ENCODE results near the gene ABCC1. TPM values are rescaled to one million over a fixed set of nuclear protein-coding genes. Genes with fewer than 3 reads are reported as not detected.

ABCC1 gene
- polyA plus RNA-seq, 1 of the 3 experiments (the other 2 are of a cell fraction): 23.7 TPM

GRCh38 chr16:16057102-16057501 is 107.7 kb downstream of the ABCC1 start:
- ChIA-PET POLR2A (no interaction called here), CTCF (no interaction called here)
- Histone ChIP-seq H3K4me2 (no peak overlapping the region), H3K36me3 (replicated peaks in 1 of 2; ENCODE audit: control insufficient read depth in 1 of 2, insufficient read depth in 2 of 2, low read length in 1 of 2) (peaks cover 7 to 43% of the 10 kb centered on the region in 2 experiments), H2AFZ (ENCODE audit: low read depth) (no peak overlapping the region), H3K9me2 (no peaks in the 10 kb centered on the region), H3K9ac (no peak overlapping the region), H3K79me2 (ENCODE audit: insufficient read depth) (no peaks in the 10 kb centered on the region), H3K27ac (ENCODE audit: low read depth in 2 of 2, low read length in 1 of 2) (no peak overlapping the region), H3F3A (replicated peaks; ENCODE audit: insufficient read depth) (no peaks in the 10 kb centered on the region), H3K4me3 (ENCODE audit: low read depth in 2 of 2, low read length in 1 of 2) (no peak overlapping the region), H3K9me3 (no peaks in the 10 kb centered on the region), H4K20me1 (ENCODE audit: insufficient read depth) (no peaks in the 10 kb centered on the region), H3K27me3 (ENCODE audit: insufficient read depth) (no peaks in the 10 kb centered on the region), H3K4me1 (ENCODE audit: control insufficient read depth in 1 of 2, insufficient read depth in 2 of 2, low read depth in 1 of 2, low read length in 1 of 2) (no peaks in the 10 kb centered on the region)
- TF ChIP-seq FOXM1 (IDR thresholded peaks at IDR 0.05; ENCODE audit: low read depth): no peak
- 95% methylated on average over 6 of the region's 6 CpGs for WGBS (ENCODE audit: low lambda C conversion rate)
- DNase-seq: no peak

- CTCF ChIA-PET: interaction anchor here (0.8 kb wide), 2 partner anchors 13 to 238 kb away, joined by 3 read pairs; no protein-coding TSS in a partner anchor
Observed at GRCh38 chr16:16059160-16059559, 109.7 kb downstream of the ABCC1 start.

GRCh38 chr16:16059895-16060590 is 110.6 kb downstream of the ABCC1 start:
- ChIA-PET POLR2A (no interaction called here), CTCF (interaction anchor here (0.8 to 1.1 kb wide), 2 partner anchors 12 to 185 kb away, joined by 3 to 4 read pairs; no protein-coding TSS in a partner anchor)
- Histone ChIP-seq H3K4me2 (no peak overlapping the region), H3K4me3 (ENCODE audit: low read depth in 2 of 2, low read length in 1 of 2) (no peak overlapping the region), H3K4me1 (ENCODE audit: control insufficient read depth in 1 of 2, insufficient read depth in 2 of 2, low read depth in 1 of 2, low read length in 1 of 2) (no peaks in the 10 kb centered on the region), H3K79me2 (ENCODE audit: insufficient read depth) (no peaks in the 10 kb centered on the region), H3K9me3 (no peaks in the 10 kb centered on the region), H3K9ac (no peak overlapping the region), H4K20me1 (ENCODE audit: insufficient read depth) (no peaks in the 10 kb centered on the region), H2AFZ (ENCODE audit: low read depth) (no peak overlapping the region), H3K27me3 (ENCODE audit: insufficient read depth) (no peaks in the 10 kb centered on the region), H3K9me2 (no peaks in the 10 kb centered on the region), H3K36me3 (replicated peaks in 1 of 2; ENCODE audit: control insufficient read depth in 1 of 2, insufficient read depth in 2 of 2, low read length in 1 of 2) (peaks cover 7 to 37% of the 10 kb centered on the region in 2 experiments), H3K27ac (ENCODE audit: low read depth in 2 of 2, low read length in 1 of 2) (no peak overlapping the region), H3F3A (replicated peaks; ENCODE audit: insufficient read depth) (no peaks in the 10 kb centered on the region)
- TF ChIP-seq RFX5 (IDR thresholded peaks at IDR 0.05; ENCODE audit: low read length): no peak
- WGBS (ENCODE audit: low lambda C conversion rate): 98% methylated on average over 11 of the region's 11 CpGs
- DNase-seq: no peak

More at GRCh38 chr16:16059160-16059559, 109.7 kb downstream of the ABCC1 start:
- no peaks in the 10 kb centered on the region for H3K9me2 ChIP-seq
- peaks cover 7 to 39% of the 10 kb centered on the region in 2 experiments for H3K36me3 ChIP-seq (replicated peaks in 1 of 2; ENCODE audit: control insufficient read depth in 1 of 2, insufficient read depth in 2 of 2, low read length in 1 of 2)
- no peaks in the 10 kb centered on the region for H3K27me3 ChIP-seq (ENCODE audit: insufficient read depth)
- H3K4me3 ChIP-seq (ENCODE audit: low read depth in 2 of 2, low read length in 1 of 2): no peak overlapping the region
- TF ChIP-seq RAD21 (IDR thresholded peaks at IDR 0.05; ENCODE audit: low read length) (no peak), FOSL2 (IDR thresholded peaks at IDR 0.05; ENCODE audit: borderline replicate concordance, low read depth) (no peak), MAX (IDR thresholded peaks at IDR 0.05; ENCODE audit: low read depth) (no peak), MEF2A (IDR thresholded peaks at IDR 0.05; ENCODE audit: borderline replicate concordance, low read depth) (no peak), USF1 (IDR thresholded peaks at IDR 0.05; ENCODE audit: borderline replicate concordance, low read depth) (no peak)
- H3F3A ChIP-seq (replicated peaks; ENCODE audit: insufficient read depth): no peaks in the 10 kb centered on the region
- H3K9ac ChIP-seq: no peak overlapping the region
- H3K27ac ChIP-seq (ENCODE audit: low read depth in 2 of 2, low read length in 1 of 2): no peak overlapping the region
- no peak overlapping the region for H2AFZ ChIP-seq (ENCODE audit: low read depth)
- H3K9me3 ChIP-seq: no peaks in the 10 kb centered on the region
- POLR2A ChIA-PET: no interaction called here
- no peak overlapping the region for H3K4me2 ChIP-seq
- DNase-seq: no peak
- no peaks in the 10 kb centered on the region for H3K4me1 ChIP-seq (ENCODE audit: control insufficient read depth in 1 of 2, insufficient read depth in 2 of 2, low read depth in 1 of 2, low read length in 1 of 2)
- no peaks in the 10 kb centered on the region for H3K79me2 ChIP-seq (ENCODE audit: insufficient read depth)
- 98% methylated on average over 8 of the region's 8 CpGs for WGBS (ENCODE audit: low lambda C conversion rate)
- H4K20me1 ChIP-seq (ENCODE audit: insufficient read depth): no peaks in the 10 kb centered on the region

Data from SK-N-SH (cell line).